ENCODE results near the gene GRB2. TPM values are rescaled to one million over a fixed set of nuclear protein-coding genes. Genes with fewer than 3 reads are reported as not detected.
A peak's percentile ranks its signal among the peaks of the same experiment; 100 is the strongest.
"Not testable (repeated sequence)": the region's sequence is repeated elsewhere in the genome, so short reads cannot be mapped to it uniquely, and the experiment has no call there.

GRB2 gene
- total RNA-seq (100 to 1,000 TPM; 104 to 150 (median 123) TPM), polyA plus RNA-seq (66.7 TPM)
- long read RNA-seq, donor 1, transcript GRB2-205 (5 exons, 3,182 nt) = minor isoform, 87 of 257 reads
- long read RNA-seq, donor 1, transcript GRB2-202 (6 exons, 3,248 nt) = major isoform, 114 of 257 reads
- long read RNA-seq, donor 1, partial matches to known transcripts = 4 of 257 reads
- long read RNA-seq, donor 1, other reads (novel, unspliced or antisense) = 51 of 257 reads
- long read RNA-seq, donor 2, transcript GRB2-205 (5 exons, 3,182 nt) = minor isoform, 19 of 91 reads
- long read RNA-seq, donor 2, transcript GRB2-202 (6 exons, 3,248 nt) = major isoform, 49 of 91 reads
- long read RNA-seq, donor 2, partial matches to known transcripts = 23 of 91 reads
- long read RNA-seq, donor 2, other reads (novel, unspliced or antisense) = 0 of 91 reads
- long read RNA-seq, donor 3, transcript GRB2-205 (5 exons, 3,182 nt) = minor isoform, 178 of 498 reads
- long read RNA-seq, donor 3, transcript GRB2-202 (6 exons, 3,248 nt) = major isoform, 238 of 498 reads
- long read RNA-seq, donor 3, partial matches to known transcripts = 15 of 498 reads
- long read RNA-seq, donor 3, other reads (novel, unspliced or antisense) = 65 of 498 reads
- long read RNA-seq, donor 4, transcript GRB2-205 (5 exons, 3,182 nt) = major isoform, 42 of 108 reads
- long read RNA-seq, donor 4, transcript GRB2-202 (6 exons, 3,248 nt) = minor isoform, 40 of 108 reads
- long read RNA-seq, donor 4, partial matches to known transcripts = 3 of 108 reads
- long read RNA-seq, donor 4, other reads (novel, unspliced or antisense) = 23 of 108 reads

DNA sequence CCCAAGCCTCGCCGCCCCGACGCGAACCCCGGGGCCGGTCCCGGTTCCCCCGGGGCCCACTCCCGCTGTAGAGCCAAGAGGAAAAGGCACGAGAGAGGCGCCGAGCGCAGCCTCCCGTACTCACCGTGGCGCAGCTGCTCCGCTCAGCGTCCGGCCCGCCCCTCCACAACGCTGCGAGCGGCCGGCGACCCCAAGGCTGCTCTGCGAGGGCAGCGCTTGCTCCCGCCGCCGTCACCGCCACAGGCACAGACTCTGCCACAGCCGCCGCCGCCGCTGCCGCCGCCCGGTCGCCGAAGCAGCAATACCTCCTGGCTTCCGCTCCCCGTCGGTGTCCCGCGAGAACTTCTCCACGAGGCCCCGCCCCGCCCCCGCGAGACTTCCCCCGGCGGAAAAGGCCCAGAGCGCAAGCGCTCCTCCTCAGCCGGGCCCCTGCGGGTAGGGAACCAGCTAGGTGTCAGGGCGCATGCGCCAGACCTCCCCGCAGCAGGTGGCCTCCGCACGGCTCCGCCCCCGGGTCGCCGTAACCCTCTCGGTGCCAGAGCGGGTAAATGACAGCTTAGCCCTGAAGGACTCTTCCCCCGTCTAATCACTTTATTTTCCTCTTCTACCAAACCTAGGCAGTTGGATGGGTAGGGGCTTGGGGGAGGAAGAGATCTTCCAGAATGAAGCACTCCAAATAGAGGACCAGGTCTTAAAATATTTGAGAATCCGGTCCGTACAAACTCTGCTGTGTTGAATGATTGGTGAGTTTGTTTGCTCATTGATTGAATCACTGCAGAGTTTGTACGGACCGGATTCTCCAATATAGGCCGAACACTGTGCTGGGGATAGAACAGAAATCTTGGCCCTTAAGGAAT is at the start of gene GRB2:
TSS of gene GRB2 (minus strand) at position 314 of the 857 bp plus-strand sequence. CDS start 12,050 bp downstream, outside the sequence.
- ATAC-seq = peak; percentile 97 to 99

DNA sequence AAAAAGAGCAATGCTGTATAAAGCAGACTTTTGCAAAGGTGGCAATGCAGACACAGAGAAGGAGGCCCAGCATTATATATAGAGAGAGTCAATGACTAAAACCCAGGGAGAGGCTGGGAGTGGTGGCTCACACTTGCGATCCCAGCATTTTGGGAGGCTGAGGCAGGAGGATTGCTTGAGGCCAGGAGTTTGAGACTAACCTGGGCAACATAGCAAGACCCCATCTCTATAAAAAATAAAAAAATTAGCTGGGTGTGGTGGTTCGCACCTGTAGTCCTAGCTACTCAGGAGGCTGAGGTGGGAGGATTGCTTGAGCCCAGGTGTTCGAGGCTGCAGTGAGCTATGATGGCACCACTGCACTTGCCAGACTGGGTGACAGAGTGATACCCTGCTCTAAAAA is 49.2 kb upstream of the GRB2 start:
- DNase-seq; H3K9me3 ChIP-seq (ENCODE audit: control insufficient read depth, low read length); H3K27ac ChIP-seq (ENCODE audit: low read length); H3K4me1 ChIP-seq (ENCODE audit: control insufficient read depth, insufficient read depth, low read length); H3K4me3 ChIP-seq (ENCODE audit: low read length); H3K27me3 ChIP-seq (ENCODE audit: control insufficient read depth, insufficient read depth); ATAC-seq; intact Hi-C loops (cut with DNase I): not testable (repeated sequence)
- WGBS = 98% methylated on average over 3 of the region's 3 CpGs

More for the DNA sequence above, at the start of gene GRB2:
- H3K27ac ChIP-seq (ENCODE audit: low read length) = peak within 1 kb of the TSS; percentile 98
- WGBS = under 1% methylated on average over 74 of the region's 74 CpGs
- peak; percentile 99 to 100 (median 99) for DNase-seq
- H3K4me1 ChIP-seq (ENCODE audit: control insufficient read depth, insufficient read depth, low read length) = no peaks in the 10 kb centered on the region
- peak within 1 kb of the TSS; percentile 98 for H3K4me3 ChIP-seq (ENCODE audit: low read length)
- intact Hi-C loops (cut with DNase I) = loop anchor here in 3 of 4 donors (2.0 to 5.0 kb wide), 2 partner anchors 83 kb away; no protein-coding TSS in a partner anchor
- no peaks in the 10 kb centered on the region for H3K9me3 ChIP-seq (ENCODE audit: control insufficient read depth, low read length)
- H3K27me3 ChIP-seq (ENCODE audit: control insufficient read depth, insufficient read depth) = no peaks in the 10 kb centered on the region

DNA sequence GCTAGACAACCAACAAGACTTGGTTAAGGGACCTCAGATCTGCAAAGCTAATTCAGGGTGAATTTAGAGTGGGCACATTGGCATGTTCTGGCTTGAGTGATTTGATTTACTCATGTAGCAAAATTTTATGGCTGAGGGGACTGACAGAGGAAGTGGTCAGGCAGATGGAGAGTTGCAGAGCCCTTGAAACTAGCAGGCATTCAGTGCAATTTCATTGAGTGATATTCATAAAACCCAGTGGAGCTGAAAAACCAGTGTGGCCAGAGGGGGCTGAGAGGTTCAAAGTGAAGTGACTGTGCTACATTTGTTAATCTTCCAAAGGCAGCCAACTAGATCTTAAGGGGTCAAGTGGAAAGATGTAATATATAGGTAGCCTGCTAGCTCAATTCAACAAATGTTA is 48.7 kb upstream of the GRB2 start:
- intact Hi-C loops (cut with DNase I) = no loop called here
- Histone ChIP-seq H3K27me3 (ENCODE audit: control insufficient read depth, insufficient read depth) (no peaks in the 10 kb centered on the region), H3K9me3 (ENCODE audit: control insufficient read depth, low read length) (no peaks in the 10 kb centered on the region), H3K27ac (ENCODE audit: low read length) (no peak overlapping the region), H3K4me3 (ENCODE audit: low read length) (no peak overlapping the region), H3K4me1 (ENCODE audit: control insufficient read depth, insufficient read depth, low read length) (no peaks in the 10 kb centered on the region)
- no peak for DNase-seq
- ATAC-seq = no peak

DNA sequence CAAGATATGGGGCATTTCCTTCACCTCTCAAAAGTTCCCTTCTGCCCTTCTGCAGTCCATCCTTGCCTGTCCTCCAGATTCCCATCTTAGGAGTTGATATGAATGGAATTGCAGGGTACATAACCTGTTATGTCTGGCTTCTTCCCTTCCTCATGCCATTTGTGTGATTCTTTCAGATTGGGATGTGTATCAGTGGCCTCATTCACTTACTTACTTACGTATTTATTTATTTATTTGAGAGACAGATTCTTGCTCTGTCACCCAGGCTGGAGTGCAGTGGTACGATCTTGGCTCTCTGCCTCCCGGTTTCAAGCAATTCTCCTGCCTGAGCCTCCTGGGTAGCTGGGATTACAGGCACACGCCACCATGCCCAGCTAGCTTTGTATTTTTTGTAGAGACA is 44.8 kb upstream of the GRB2 start:
- DNase-seq (no peak), ATAC-seq (no peak)
- Histone ChIP-seq H3K27me3 (ENCODE audit: control insufficient read depth, insufficient read depth) (no peaks in the 10 kb centered on the region), H3K4me1 (ENCODE audit: control insufficient read depth, insufficient read depth, low read length) (no peaks in the 10 kb centered on the region), H3K27ac (ENCODE audit: low read length) (no peak overlapping the region), H3K4me3 (ENCODE audit: low read length) (no peak overlapping the region), H3K9me3 (ENCODE audit: control insufficient read depth, low read length) (no peaks in the 10 kb centered on the region)
- 89% methylated on average over 4 of the region's 4 CpGs for WGBS
- intact Hi-C loops (cut with DNase I) = no loop called here

DNA sequence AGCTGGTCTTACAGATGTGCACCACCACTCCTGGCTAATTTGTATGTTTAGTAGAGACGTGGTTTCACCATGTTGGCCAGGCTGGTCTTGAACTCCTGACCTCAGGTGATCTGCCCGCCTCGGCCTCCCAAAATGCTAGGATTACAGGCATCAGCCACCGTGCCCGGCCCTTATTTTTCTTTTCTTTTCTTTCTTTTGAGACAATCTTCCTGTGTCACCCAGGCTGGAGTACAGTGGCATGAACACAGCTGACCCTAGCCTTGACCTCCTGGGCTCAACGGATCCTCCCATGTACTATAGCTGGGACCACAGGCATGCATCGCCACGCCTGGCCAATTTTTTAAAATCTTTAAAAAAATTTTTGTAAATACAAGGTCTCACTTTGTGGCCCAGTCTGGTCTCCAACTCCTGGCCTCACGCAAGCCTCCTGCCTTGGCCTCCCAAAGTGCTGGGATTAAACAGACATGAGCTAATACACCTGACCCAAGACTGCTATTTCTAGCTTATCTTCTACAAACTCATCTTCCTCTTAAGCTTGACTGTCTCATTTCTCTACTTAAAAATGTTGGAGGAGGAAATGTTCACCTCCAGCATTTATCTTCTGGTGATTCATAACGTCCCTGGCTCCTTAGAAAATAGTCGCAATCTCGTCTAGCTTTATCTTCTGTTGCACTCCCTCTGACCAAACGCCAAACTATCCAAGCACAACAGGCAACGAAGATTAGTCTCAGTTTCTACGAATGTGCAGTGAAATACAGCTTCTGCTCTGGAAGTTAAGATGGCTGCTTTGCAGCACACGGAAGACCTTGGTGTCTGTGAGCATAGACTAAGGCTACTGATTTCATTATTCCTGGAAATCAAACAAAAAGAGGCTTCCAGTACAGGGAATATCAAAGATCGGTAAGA is 42.7 kb upstream of the GRB2 start:
- ATAC-seq (peak in 1 of 2 donors; percentile 18), DNase-seq (no peak)
- Histone ChIP-seq H3K27me3 (ENCODE audit: control insufficient read depth, insufficient read depth) (no peaks in the 10 kb centered on the region), H3K4me3 (ENCODE audit: low read length) (no peak overlapping the region), H3K27ac (ENCODE audit: low read length) (no peak overlapping the region), H3K4me1 (ENCODE audit: control insufficient read depth, insufficient read depth, low read length) (no peaks in the 10 kb centered on the region), H3K9me3 (ENCODE audit: control insufficient read depth, low read length) (no peaks in the 10 kb centered on the region)
- intact Hi-C loops (cut with DNase I) = no loop called here
- WGBS = 71% methylated on average over 17 of the region's 17 CpGs

DNA sequence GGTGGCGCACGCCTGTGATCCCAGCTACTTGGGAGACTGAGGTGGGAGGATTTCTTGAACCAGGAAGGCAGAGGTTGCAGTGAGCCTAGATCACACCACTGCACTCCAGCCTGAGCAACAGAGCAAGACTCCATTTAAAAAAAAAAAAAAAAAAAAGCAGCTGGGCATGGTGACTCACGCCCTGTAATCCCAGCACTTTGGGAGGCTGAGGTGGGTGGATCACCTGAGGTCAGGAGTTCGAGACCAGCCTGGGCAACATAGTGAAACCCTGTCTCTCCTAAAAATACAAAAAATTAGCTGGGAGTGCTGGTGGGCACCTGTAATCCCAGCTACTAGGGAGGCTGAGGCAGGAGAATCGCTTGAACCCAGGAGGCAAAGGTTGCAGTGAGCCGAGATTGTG is 40.4 kb upstream of the GRB2 start:
- 90% methylated on average over 6 of the region's 6 CpGs for WGBS
- H3K27ac ChIP-seq (ENCODE audit: low read length) = not testable (repeated sequence)

DNA sequence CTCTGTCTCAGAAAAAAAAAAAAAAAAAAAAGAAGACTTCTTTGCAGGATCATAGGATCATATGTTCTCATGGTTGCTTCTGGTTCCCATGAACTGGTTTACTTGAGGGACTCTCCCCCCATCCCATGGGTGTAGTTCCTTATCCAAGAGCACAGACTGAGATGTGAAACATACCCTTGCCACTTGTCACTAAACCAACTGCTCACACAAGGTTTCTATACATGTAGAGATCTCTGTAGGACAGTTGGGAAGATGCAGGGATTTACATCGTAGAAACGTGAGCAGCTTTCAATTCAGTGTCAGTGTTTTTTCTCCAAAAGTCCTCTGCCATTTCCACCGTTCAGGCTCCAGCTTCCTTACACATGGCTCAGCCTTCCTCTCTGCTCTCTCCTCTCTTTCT is 39.8 kb upstream of the GRB2 start:
- Histone ChIP-seq H3K4me1 (ENCODE audit: control insufficient read depth, insufficient read depth, low read length) (peaks cover 2% of the 10 kb centered on the region), H3K9me3 (ENCODE audit: control insufficient read depth, low read length) (no peaks in the 10 kb centered on the region), H3K27ac (ENCODE audit: low read length) (no peak overlapping the region), H3K27me3 (ENCODE audit: control insufficient read depth, insufficient read depth) (no peaks in the 10 kb centered on the region), H3K4me3 (ENCODE audit: low read length) (no peak overlapping the region)
- intact Hi-C loops (cut with DNase I) = no loop called here
- WGBS = 73% methylated on average over 3 of the region's 3 CpGs
- DNase-seq (no peak), ATAC-seq (no peak)

More for the DNA sequence above, 40.4 kb upstream of the GRB2 start:
- H3K27me3 ChIP-seq (ENCODE audit: control insufficient read depth, insufficient read depth); H3K9me3 ChIP-seq (ENCODE audit: control insufficient read depth, low read length); H3K4me3 ChIP-seq (ENCODE audit: low read length); intact Hi-C loops (cut with DNase I); DNase-seq; ATAC-seq; H3K4me1 ChIP-seq (ENCODE audit: control insufficient read depth, insufficient read depth, low read length): not testable (repeated sequence)

DNA sequence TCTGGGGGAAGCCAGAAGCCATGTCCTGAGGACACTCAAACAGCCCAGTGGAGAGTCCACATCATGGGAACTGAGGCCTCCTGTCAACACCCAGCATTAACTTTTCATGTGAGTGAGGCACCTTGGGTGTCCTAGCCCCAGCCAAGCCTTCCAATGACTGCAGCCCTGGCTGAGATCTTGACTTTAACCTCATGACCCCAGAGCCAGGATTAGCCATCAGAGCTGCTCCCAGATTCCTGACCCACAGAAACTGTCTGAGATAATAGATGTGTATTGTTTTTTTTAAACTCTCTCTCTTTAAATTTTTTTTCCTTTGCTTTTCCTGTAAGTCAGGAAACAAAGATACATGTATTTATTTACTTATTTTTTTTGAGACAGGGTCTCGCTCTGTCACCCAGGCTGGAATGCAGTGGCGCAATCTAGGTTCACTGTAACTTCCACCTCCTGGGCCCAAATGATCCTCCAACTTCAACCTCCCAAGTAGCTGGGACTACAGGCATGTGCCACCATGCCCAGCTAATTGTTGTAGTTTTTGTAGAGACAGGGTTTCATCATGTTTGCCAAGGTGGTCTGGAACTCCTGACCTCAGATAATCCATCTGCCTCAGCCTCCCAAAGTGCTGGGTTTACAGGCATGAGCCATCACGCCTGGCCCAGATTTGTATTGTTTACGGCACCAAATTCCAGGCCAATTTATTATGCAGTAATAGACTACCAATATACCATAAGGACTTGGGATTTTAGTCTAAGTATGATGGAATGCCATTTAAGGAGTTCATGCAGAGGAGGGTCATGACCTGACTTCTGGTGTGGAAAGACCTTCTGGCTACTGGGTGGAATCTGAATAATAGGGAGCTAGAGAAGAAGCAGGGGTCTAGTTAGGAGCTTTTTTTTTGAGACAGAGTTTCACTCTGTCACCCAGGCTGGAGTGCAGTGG is 37.0 kb upstream of the GRB2 start:
- Histone ChIP-seq H3K27me3 (ENCODE audit: control insufficient read depth, insufficient read depth) (no peaks in the 10 kb centered on the region), H3K4me1 (ENCODE audit: control insufficient read depth, insufficient read depth, low read length) (peaks cover 2% of the 10 kb centered on the region), H3K27ac (ENCODE audit: low read length) (peak overlapping the region; percentile 30), H3K4me3 (ENCODE audit: low read length) (no peak overlapping the region), H3K9me3 (ENCODE audit: control insufficient read depth, low read length) (no peaks in the 10 kb centered on the region)
- intact Hi-C loops (cut with DNase I) = no loop called here
- WGBS = 63% methylated on average over 4 of the region's 4 CpGs
- ATAC-seq (peak in 1 of 2 donors; percentile 18), DNase-seq (no peak)

DNA sequence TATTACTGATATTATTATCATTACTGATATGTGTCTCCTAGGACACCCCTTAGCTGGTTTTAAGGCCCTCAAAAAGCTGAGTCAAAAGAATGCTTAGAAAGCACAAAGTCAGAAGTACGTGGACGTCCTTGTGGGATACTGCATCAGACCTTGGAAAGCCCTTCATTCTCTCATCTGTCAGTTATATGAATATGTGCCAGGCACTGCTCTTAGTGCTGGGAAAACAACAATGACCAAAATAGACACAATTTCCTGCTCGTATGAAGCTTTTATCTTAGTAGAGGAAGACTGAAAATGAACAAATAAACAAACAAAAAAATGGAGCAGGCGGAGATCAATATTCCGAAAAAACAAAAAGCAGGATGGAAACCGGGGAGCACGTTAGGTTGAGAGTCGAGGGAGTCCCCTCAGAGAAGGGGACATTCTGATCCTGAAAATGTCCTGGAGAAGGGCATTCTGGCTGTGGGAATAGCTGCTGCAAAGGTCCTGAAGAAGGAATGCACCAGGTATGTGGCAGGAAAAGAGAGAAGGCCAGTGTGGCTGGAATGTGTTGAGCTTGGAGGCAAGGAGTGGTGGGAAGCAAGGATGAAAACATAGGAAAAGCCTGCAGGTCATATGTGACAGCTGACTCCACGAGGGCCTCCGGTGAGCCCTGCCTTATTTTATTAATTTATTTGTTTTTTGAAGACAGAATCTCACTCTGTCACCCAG is 35.4 kb upstream of the GRB2 start:
- Histone ChIP-seq H3K27ac (ENCODE audit: low read length) (peak overlapping the region; percentile 77), H3K4me3 (ENCODE audit: low read length) (no peak overlapping the region), H3K9me3 (ENCODE audit: control insufficient read depth, low read length) (no peaks in the 10 kb centered on the region), H3K27me3 (ENCODE audit: control insufficient read depth, insufficient read depth) (no peaks in the 10 kb centered on the region), H3K4me1 (ENCODE audit: control insufficient read depth, insufficient read depth, low read length) (peaks cover 2% of the 10 kb centered on the region)
- intact Hi-C loops (cut with DNase I) = no loop called here
- WGBS = 31% methylated on average over 10 of the region's 10 CpGs
- DNase-seq (no peak), ATAC-seq (peak; percentile 46)
